SU-DHL-6 (cell line): Measurements from ENCODE around the gene ADAM19.

Experiments used
- H2AFZ ChIP-seq: fragments of 200-600 bp; sonication (generic); 2 replicates; pipeline ENCODE4 v1.6.1; 2014; ENCODE audit warnings: low read depth, mild to moderate bottlenecking, moderate library complexity, mixed read lengths, antibody characterized with exemption, low read length; ENCODE audit not compliant: severe bottlenecking
- H3F3A ChIP-seq: fragments of 200-600 bp; shearing (Covaris generic); 2 replicates; pipeline ENCODE4 v1.6.0; 2016; ENCODE audit warnings: antibody characterized with exemption, mild to moderate bottlenecking; ENCODE audit not compliant: insufficient read depth
- H3K27ac ChIP-seq: fragments of 200-600 bp; sonication (generic); 2 replicates; pipeline ENCODE4 v1.5.1; 2016; ENCODE audit warnings: low read depth, mild to moderate bottlenecking, low read length, moderate library complexity, mixed read lengths
- H3K27me3 ChIP-seq: fragments of 200-600 bp; sonication (generic), shearing (Covaris generic); 2 replicates; pipeline ENCODE4 v1.6.0; 2014; ENCODE audit warnings: mild to moderate bottlenecking, low read length
- H3K36me3 ChIP-seq: fragments of 200-600 bp; sonication (generic); 2 replicates; pipeline ENCODE4 v1.6.1; 2014; ENCODE audit warnings: mild to moderate bottlenecking, low read length, mixed read lengths
- H3K4me2 ChIP-seq: fragments of 300-600, 200-600 bp; shearing (Covaris generic), sonication (generic); 2 replicates; pipeline ENCODE4 v1.6.0; 2014; ENCODE audit warnings: low read length, low read depth, mild to moderate bottlenecking; ENCODE audit not compliant: poor library complexity, severe bottlenecking
- H3K4me3 ChIP-seq: fragments of 200-600 bp; sonication (generic); 2 replicates; pipeline ENCODE4 v1.5.1; 2014; ENCODE audit warnings: antibody characterized with exemption, low read length, mild to moderate bottlenecking, mixed read lengths; ENCODE audit not compliant: insufficient read depth, poor library complexity, severe bottlenecking
- H3K79me2 ChIP-seq: fragments of 200-600 bp; sonication (generic); 2 replicates; pipeline ENCODE4 v1.6.1; 2014; ENCODE audit warnings: mild to moderate bottlenecking, low read length, moderate library complexity; ENCODE audit not compliant: insufficient read depth
- H3K9ac ChIP-seq: fragments of 200-600 bp; sonication (generic); 2 replicates; pipeline ENCODE4 v1.7.0; 2014; ENCODE audit warnings: mild to moderate bottlenecking, low read length
- H3K9me2 ChIP-seq: fragments of 200-600 bp; sonication (generic); replicated peaks from 2 replicates; pipeline ENCODE4 v1.6.1; 2014; ENCODE audit warnings: low read length; ENCODE audit not compliant: insufficient read depth
- H3K9me3 ChIP-seq: fragments of 200-600 bp; sonication (generic); 2 replicates; pipeline ENCODE4 v1.6.1; 2014; ENCODE audit warnings: low read length, mixed read lengths; ENCODE audit not compliant: insufficient read depth
- H4K20me1 ChIP-seq: fragments of 200-600 bp; sonication (generic); 2 replicates; pipeline ENCODE4 v1.6.1; 2014; ENCODE audit warnings: low read depth, mild to moderate bottlenecking, antibody characterized with exemption, low read length, moderate library complexity, mixed read lengths
- CTCF ChIP-seq: fragments of 200-600 bp; sonication (generic); IDR thresholded peaks from one replicate; pipeline ENCODE4 v1.5.1; 2017; ENCODE audit warnings: antibody characterized with exemption, mild to moderate bottlenecking, low read length, moderate library complexity; ENCODE audit not compliant: insufficient read depth, poor library complexity, severe bottlenecking
- EZH2phosphoT487 ChIP-seq: fragments of 200-600 bp; sonication (generic), shearing (Covaris generic); conservative IDR thresholded peaks from 2 replicates; pipeline ENCODE4 v1.6.1; 2018; ENCODE audit warnings: mild to moderate bottlenecking, antibody characterized with exemption, low read length, moderate library complexity, mixed read lengths

The ADAM19 gene

DNA sequence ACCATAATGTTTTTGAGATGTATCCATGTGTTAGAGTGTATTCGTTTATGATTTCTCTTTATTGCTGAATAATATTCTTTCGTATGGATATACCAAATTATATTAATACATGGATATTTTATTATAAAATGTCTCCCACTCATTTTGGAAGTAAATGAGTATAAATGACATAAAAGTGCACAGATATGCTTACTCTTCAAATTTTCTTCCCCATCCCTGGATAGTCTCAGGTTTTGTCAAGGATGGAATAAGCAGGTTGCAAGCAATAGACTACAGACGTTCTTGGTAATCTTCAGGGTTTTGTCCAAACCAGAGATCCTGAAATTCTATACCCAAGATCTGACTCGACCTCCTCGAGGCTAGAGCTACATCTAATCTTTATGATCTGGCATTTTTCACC is 64.9 kb downstream of the ADAM19 start:
- Histone ChIP-seq H3K9me3 (no peaks in the 10 kb centered on the region), H3K9me2 (no peaks in the 10 kb centered on the region), H3K27ac (peak overlapping the region; percentile 10; the same call in 1 of the 2 replicates), H3K9ac (no peak overlapping the region), H3K4me3 (no peak overlapping the region), H2AFZ (no peak overlapping the region), H3K36me3 (peaks cover 23% of the 10 kb centered on the region; the same call in 1 of the 2 replicates), H4K20me1 (no peaks in the 10 kb centered on the region), H3F3A (peaks cover 38% of the 10 kb centered on the region), H3K27me3 (no peaks in the 10 kb centered on the region), H3K79me2 (no peaks in the 10 kb centered on the region), H3K4me2 (no peak overlapping the region)
- TF ChIP-seq EZH2phosphoT487 (no peak), CTCF (no peak)

GRCh38 chr5:157509587-157509986 is 66.0 kb downstream of the ADAM19 start:
- Histone ChIP-seq H2AFZ (no peak overlapping the region), H3K4me3 (no peak overlapping the region), H3K36me3 (peaks cover 20% of the 10 kb centered on the region), H3K9me2 (no peaks in the 10 kb centered on the region), H3K27me3 (no peaks in the 10 kb centered on the region), H4K20me1 (no peaks in the 10 kb centered on the region), H3K9ac (0 out of 2 replicates have a peak overlapping the region, but pooled peaks have one; percentile 1), H3K9me3 (no peaks in the 10 kb centered on the region), H3K4me2 (no peak overlapping the region), H3K27ac (peak overlapping the region; percentile 65), H3F3A (peaks cover 45% of the 10 kb centered on the region), H3K79me2 (no peaks in the 10 kb centered on the region)
- TF ChIP-seq CTCF (no peak), EZH2phosphoT487 (no peak)

DNA sequence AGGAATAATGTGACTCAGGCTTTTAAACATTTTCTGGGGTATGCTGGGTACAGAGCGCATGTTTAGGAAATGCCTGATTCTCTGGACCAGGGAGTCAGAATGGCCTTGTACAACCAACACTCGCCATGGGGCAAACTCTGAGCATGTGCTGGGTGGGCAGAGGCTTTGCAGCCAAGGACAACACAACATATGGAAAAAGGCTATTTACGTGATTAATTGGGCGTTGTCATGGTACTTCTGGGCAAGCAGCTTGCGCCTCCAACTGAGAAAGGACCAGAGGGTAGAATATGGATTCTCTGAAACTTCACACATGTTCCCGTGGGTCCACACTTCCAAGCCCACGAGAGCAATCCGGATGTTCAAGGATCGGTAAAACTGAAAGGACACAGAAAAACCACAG is 66.5 kb downstream of the ADAM19 start:
- peaks cover 23% of the 10 kb centered on the region for H3K36me3 ChIP-seq
- TF ChIP-seq CTCF (no peak), EZH2phosphoT487 (no peak)
- no peak overlapping the region for H3K4me3 ChIP-seq
- H3K9ac ChIP-seq: no peak overlapping the region
- H3K79me2 ChIP-seq: no peaks in the 10 kb centered on the region
- peaks cover 45% of the 10 kb centered on the region for H3F3A ChIP-seq
- no peaks in the 10 kb centered on the region for H3K9me3 ChIP-seq
- no peaks in the 10 kb centered on the region for H4K20me1 ChIP-seq
- no peak overlapping the region for H2AFZ ChIP-seq
- H3K4me2 ChIP-seq: no peak overlapping the region
- H3K27ac ChIP-seq: peak overlapping the region; percentile 65
- no peaks in the 10 kb centered on the region for H3K27me3 ChIP-seq
- no peaks in the 10 kb centered on the region for H3K9me2 ChIP-seq
